Mesenchymal stem cell (in vitro differentiated cells and primary cell): ENCODE results near the gene LKAAEAR1.

ENCODE experiments used
- DNase-seq: peaks from one replicate; pipeline ENCODE4 v3.0.0-alpha.2; 2013
- H2AFZ ChIP-seq: one replicate; pipeline ENCODE4 v1.6.1; 2013; ENCODE audit warnings: low read depth, mild to moderate bottlenecking, control low read depth, inconsistent platforms, low read length, moderate library complexity
- H2AK5ac ChIP-seq: 2 replicates; pipeline ENCODE4 v1.6.1; 2013; ENCODE audit warnings: low read length, moderate library complexity, mild to moderate bottlenecking, inconsistent platforms; ENCODE audit not compliant: severe bottlenecking
- H2BK120ac ChIP-seq: one replicate; pipeline ENCODE4 v1.6.1; 2013; ENCODE audit warnings: low read depth, mild to moderate bottlenecking, inconsistent platforms, low read length, moderate library complexity
- H2BK12ac ChIP-seq, 2 experiments: one replicate each; pipeline ENCODE4 v1.6.1; 2013; ENCODE audit warnings: inconsistent platforms in 2 of 2, low read length in 2 of 2, mild to moderate bottlenecking in 2 of 2, moderate library complexity in 2 of 2, control low read depth in 1 of 2
- H2BK15ac ChIP-seq: one replicate; pipeline ENCODE4 v1.6.1; 2013; ENCODE audit warnings: mild to moderate bottlenecking, low read depth, inconsistent platforms; ENCODE audit not compliant: poor library complexity, severe bottlenecking
- H2BK5ac ChIP-seq: 2 replicates; pipeline ENCODE4 v1.6.1; 2013; ENCODE audit warnings: low read depth, mild to moderate bottlenecking, low read length, control low read depth, inconsistent platforms; ENCODE audit not compliant: poor library complexity, severe bottlenecking
- H3K14ac ChIP-seq, 2 experiments: one replicate each; pipeline ENCODE4 v1.6.1; 2013; ENCODE audit warnings: inconsistent platforms in 2 of 2, low read length in 2 of 2, control low read depth in 1 of 2, mild to moderate bottlenecking in 1 of 2, moderate library complexity in 1 of 2
- H3K18ac ChIP-seq, 2 experiments: one replicate each; pipeline ENCODE4 v1.6.1; 2013; ENCODE audit warnings: inconsistent platforms in 2 of 2, low read length in 2 of 2, control low read depth in 1 of 2, low read depth in 1 of 2, mild to moderate bottlenecking in 1 of 2
- H3K23ac ChIP-seq, 2 experiments: one replicate each; pipeline ENCODE4 v1.6.1; 2013; ENCODE audit warnings: inconsistent platforms in 2 of 2, low read length in 2 of 2, mild to moderate bottlenecking in 2 of 2, moderate library complexity in 2 of 2, control low read depth in 1 of 2
- H3K27ac ChIP-seq: 2 replicates; pipeline ENCODE4 v1.5.1; 2013; ENCODE audit warnings: mild to moderate bottlenecking, moderate library complexity, low read length, control low read depth, inconsistent platforms; ENCODE audit not compliant: poor library complexity, severe bottlenecking
- H3K27me3 ChIP-seq, 2 experiments: 2 replicates each; pipeline versions ENCODE4 v1.6.1 to v1.7.0; 2013; ENCODE audit warnings: low read length in 2 of 2, mild to moderate bottlenecking in 2 of 2, moderate library complexity in 2 of 2, control low read depth in 1 of 2, inconsistent platforms in 1 of 2; ENCODE audit not compliant: control insufficient read depth in 1 of 2, insufficient read depth in 1 of 2
- H3K36me3 ChIP-seq, 2 experiments: 2 replicates each; pipeline versions ENCODE4 v1.6.1 to v1.7.0; 2013; ENCODE audit warnings: low read length in 2 of 2, control low read depth in 1 of 2, inconsistent platforms in 1 of 2, low read depth in 1 of 2, mild to moderate bottlenecking in 1 of 2; ENCODE audit not compliant: insufficient read depth in 2 of 2, control insufficient read depth in 1 of 2
- H3K4ac ChIP-seq, 2 experiments: one replicate each; pipeline ENCODE4 v1.6.1; 2013; ENCODE audit warnings: inconsistent platforms in 2 of 2, low read length in 2 of 2, mild to moderate bottlenecking in 2 of 2, moderate library complexity in 2 of 2, control low read depth in 1 of 2, low read depth in 1 of 2
- H3K4me1 ChIP-seq: 2 replicates; pipeline ENCODE4 v1.6.1; 2013; ENCODE audit warnings: low read depth, low read length, control low read depth; ENCODE audit not compliant: control insufficient read depth, insufficient read depth
- H3K4me2 ChIP-seq: 2 replicates; pipeline ENCODE4 v1.6.1; 2013; ENCODE audit warnings: low read length, mild to moderate bottlenecking, inconsistent platforms; ENCODE audit not compliant: poor library complexity, severe bottlenecking
- H3K4me3 ChIP-seq, 2 experiments: 2 replicates each; pipeline versions ENCODE4 v1.5.1 to v1.7.0; 2013; ENCODE audit warnings: low read length in 2 of 2, mild to moderate bottlenecking in 2 of 2, control low read depth in 1 of 2, low read depth in 1 of 2; ENCODE audit not compliant: insufficient read depth in 1 of 2
- H3K79me1 ChIP-seq: replicated peaks from 2 replicates; pipeline ENCODE4 v1.6.1; 2013; ENCODE audit warnings: mild to moderate bottlenecking, control low read depth, low read length, inconsistent platforms; ENCODE audit not compliant: poor library complexity, severe bottlenecking
- H3K9ac ChIP-seq: 2 replicates; pipeline ENCODE4 v1.7.0; 2013; ENCODE audit warnings: mild to moderate bottlenecking, low read length, moderate library complexity
- H3K9me3 ChIP-seq: 2 replicates; pipeline ENCODE4 v1.7.0; 2013; ENCODE audit warnings: mild to moderate bottlenecking, low read length; ENCODE audit not compliant: control insufficient read depth
- H4K8ac ChIP-seq: one replicate; pipeline ENCODE4 v1.6.1; 2013; ENCODE audit warnings: inconsistent platforms, mild to moderate bottlenecking, low read length, moderate library complexity
- H4K91ac ChIP-seq: one replicate; pipeline ENCODE4 v1.6.1; 2013; ENCODE audit warnings: mild to moderate bottlenecking, low read length, inconsistent platforms
- WGBS: methylation state at CpG from one replicate; pipeline ENCODE4 v1.1.7; 2013; ENCODE audit warnings: mixed read lengths; 5-methylcytosine and 5-hydroxymethylcytosine counted together

LKAAEAR1 gene

GRCh38 chr20:64055396-64055892 lies 28.8 kb downstream of the LKAAEAR1 start:
- no peaks in the 10 kb centered on the region for H3K9me3 ChIP-seq
- peak overlapping the region; percentile 34 to 48 for H3K18ac ChIP-seq
- H2BK5ac ChIP-seq = peak overlapping the region; percentile 10
- H3K36me3 ChIP-seq = no peaks in the 10 kb centered on the region
- H2AFZ ChIP-seq = no peak overlapping the region
- no peak overlapping the region for H3K14ac ChIP-seq
- H3K4ac ChIP-seq = peak overlapping the region; percentile 73 to 74
- H2AK5ac ChIP-seq = peak overlapping the region; percentile 53
- peak overlapping the region; percentile 87 for H4K8ac ChIP-seq
- no peak overlapping the region for H3K9ac ChIP-seq
- H3K4me3 ChIP-seq = no peak overlapping the region
- no peak overlapping the region for H3K23ac ChIP-seq
- H2BK15ac ChIP-seq = no peak overlapping the region
- H2BK12ac ChIP-seq = peak overlapping the region; percentile 14 to 38
- H4K91ac ChIP-seq = peak overlapping the region; percentile 14
- 89% methylated on average over 9 of the region's 9 CpGs for WGBS
- peaks cover 45% of the 10 kb centered on the region for H3K4me1 ChIP-seq
- H3K27ac ChIP-seq = no peak overlapping the region
- no peak overlapping the region for H3K4me2 ChIP-seq
- no peaks in the 10 kb centered on the region for H3K79me1 ChIP-seq
- DNase-seq = no peak
- peak overlapping the region; percentile 77 for H2BK120ac ChIP-seq
- H3K27me3 ChIP-seq = peaks cover 21 to 79% of the 10 kb centered on the region in 2 experiments

DNA sequence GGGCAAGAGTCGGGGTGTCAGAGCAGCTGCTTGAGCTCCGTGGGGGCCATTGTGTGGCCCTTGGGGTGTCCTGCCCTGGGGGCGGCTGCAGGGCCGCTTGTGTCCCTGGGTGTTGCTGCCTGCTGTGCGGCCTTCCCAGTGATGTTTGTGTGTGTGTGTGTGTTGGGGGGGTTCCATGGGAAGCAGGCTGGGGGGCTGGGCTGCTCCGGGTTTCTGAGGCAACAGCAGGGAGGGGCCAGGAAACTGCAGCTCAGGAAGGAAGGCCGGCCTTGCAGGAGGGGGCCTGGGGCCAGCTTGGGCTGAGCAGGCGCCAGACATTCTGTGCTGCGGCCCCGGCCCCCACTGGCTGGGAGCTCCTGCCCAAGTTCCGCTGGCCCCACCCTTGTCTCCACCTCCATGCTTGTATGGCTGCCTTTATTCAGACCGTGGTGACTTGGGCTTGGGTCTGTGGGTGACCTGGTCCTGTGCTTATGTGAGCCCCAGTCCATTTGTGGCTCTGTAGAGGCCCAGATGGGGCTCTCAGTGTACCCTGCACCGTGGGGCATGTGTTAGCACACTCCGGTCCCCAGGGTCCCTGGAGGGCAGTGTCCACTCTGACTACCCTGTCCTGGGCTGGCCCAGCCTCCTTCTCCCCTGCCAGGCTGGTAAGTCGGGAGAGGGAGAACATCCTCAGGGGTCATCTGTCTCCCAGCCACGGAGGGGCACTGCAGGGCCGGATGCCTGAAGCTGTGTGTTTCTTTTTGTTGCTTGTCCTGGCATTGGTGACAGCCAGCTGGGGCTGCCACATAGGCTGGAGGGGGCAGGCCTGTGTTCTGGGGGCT lies 30.1 kb downstream of the LKAAEAR1 start:
- Histone ChIP-seq H3K14ac (peak overlapping the region in 1 of 2 experiments; percentile 76), H3K4me3 (no peak overlapping the region), H2AFZ (peak overlapping the region; percentile 57), H2BK12ac (peak overlapping the region; percentile 59 to 92), H2BK120ac (peak overlapping the region; percentile 73), H3K27me3 (peaks cover 30 to 81% of the 10 kb centered on the region in 2 experiments), H3K36me3 (no peaks in the 10 kb centered on the region), H4K91ac (peak overlapping the region; percentile 93), H2AK5ac (peak overlapping the region; percentile 39), H4K8ac (peak overlapping the region; percentile 93), H2BK15ac (peak overlapping the region; percentile 82), H3K4me1 (peaks cover 53% of the 10 kb centered on the region), H3K27ac (no peak overlapping the region), H2BK5ac (no peak overlapping the region), H3K23ac (peak overlapping the region in 1 of 2 experiments; percentile 51), H3K79me1 (no peaks in the 10 kb centered on the region), H3K9ac (no peak overlapping the region), H3K9me3 (no peaks in the 10 kb centered on the region), H3K4ac (peak overlapping the region; percentile 47 to 62), H3K18ac (peak overlapping the region; percentile 76 to 78), H3K4me2 (no peak overlapping the region)
- WGBS = 31% methylated on average over 17 of the region's 17 CpGs
- peak; percentile 57 for DNase-seq

DNA sequence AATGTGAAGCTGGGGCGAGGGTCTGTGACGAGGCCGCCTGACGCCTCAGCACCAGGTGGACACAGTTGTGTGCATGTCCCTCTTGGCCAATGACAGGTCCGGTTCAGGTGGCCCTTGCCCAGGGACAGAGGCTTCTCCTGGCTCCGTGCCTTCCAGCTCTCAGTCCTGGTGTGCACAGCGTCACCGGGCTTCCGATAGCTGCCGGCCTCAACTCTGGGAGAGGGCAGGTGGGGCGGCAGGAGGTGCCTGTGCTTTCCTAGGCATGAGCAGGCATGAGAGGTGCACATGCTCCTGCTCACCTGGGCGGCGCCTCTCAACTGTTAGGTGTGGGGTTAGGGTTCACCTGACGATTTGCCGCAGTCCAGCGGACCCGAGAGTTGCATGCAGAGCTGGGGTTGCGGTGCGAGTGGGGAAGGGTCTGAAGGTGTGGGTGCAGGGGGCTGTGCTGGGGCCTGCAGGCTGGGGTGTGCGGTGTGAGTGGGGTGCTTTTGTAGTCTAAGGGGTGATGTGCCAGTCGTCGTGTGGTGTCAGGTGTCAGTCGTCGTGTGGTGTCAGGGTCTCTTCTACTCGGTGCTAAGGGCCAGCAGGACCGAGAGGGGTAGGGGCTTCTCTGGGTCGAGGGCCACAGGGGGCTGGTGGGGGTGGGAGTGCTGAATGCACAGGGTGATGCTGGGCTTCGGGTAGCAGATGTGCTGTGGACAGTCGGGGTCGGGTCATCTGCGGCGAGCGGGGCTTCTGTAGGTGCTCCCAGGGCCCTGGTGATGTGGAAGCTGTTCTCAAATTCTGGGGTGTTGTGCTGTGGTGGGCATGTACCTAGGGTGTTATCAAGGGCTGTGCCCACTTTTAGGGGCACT lies 31.0 kb downstream of the LKAAEAR1 start:
- Histone ChIP-seq H3K4me2 (no peak overlapping the region), H3K27me3 (peaks cover 30 to 80% of the 10 kb centered on the region in 2 experiments), H3K4ac (peak overlapping the region; percentile 47 to 57), H3K18ac (peak overlapping the region; percentile 72 to 78), H3K4me1 (peaks cover 56% of the 10 kb centered on the region), H3K27ac (no peak overlapping the region), H2BK15ac (peak overlapping the region; percentile 13), H3K4me3 (no peak overlapping the region), H3K9me3 (no peaks in the 10 kb centered on the region), H4K8ac (peak overlapping the region; percentile 93), H2BK120ac (peak overlapping the region; percentile 64), H3K36me3 (no peaks in the 10 kb centered on the region), H2AK5ac (no peak overlapping the region), H2BK5ac (no peak overlapping the region), H2AFZ (peak overlapping the region; percentile 57), H2BK12ac (peak overlapping the region; percentile 38 to 92), H3K23ac (no peak overlapping the region), H3K14ac (peak overlapping the region in 1 of 2 experiments; percentile 21), H3K9ac (no peak overlapping the region), H3K79me1 (no peaks in the 10 kb centered on the region), H4K91ac (peak overlapping the region; percentile 93)
- 89% methylated on average over 33 of the region's 33 CpGs for WGBS
- DNase-seq = no peak
